Natural killer cell (primary cell): ENCODE measurements around the gene TMPRSS3. TPM values are rescaled to one million over a fixed set of nuclear protein-coding genes. Genes with fewer than 3 reads are reported as not detected.

Source experiments
- ATAC-seq, 3 donors: fragments of 150-1000 bp in 2 of 3; fragments of 200-7000 bp in 1 of 3; cut with Tn5 transposase; 1 replicate in 1 of 3; 2 replicates in 2 of 3; pipeline ENCODE4 v1.10.0; 2021; ENCODE audit warnings: mild to moderate bottlenecking in 2 of 3, moderate library complexity in 2 of 3
- DNase-seq, 2 donors: peaks; one replicate each; pipeline versions ENCODE4 v3.0.0 to v3.0.0-alpha.2; 2013 to 2021; ENCODE audit warnings: mixed read lengths in 1 of 2
- H3K27ac ChIP-seq: one replicate; pipeline ENCODE4 v1.5.1; 2013; ENCODE audit warnings: mild to moderate bottlenecking, low read length
- H3K27me3 ChIP-seq: one replicate; pipeline ENCODE4 v1.6.1; 2013; ENCODE audit warnings: low read length; ENCODE audit not compliant: control insufficient read depth, insufficient read depth
- H3K36me3 ChIP-seq: one replicate; pipeline ENCODE4 v1.6.1; 2013; ENCODE audit warnings: low read length; ENCODE audit not compliant: control insufficient read depth, insufficient read depth
- H3K4me1 ChIP-seq: one replicate; pipeline ENCODE4 v1.6.1; 2013; ENCODE audit warnings: low read length; ENCODE audit not compliant: control insufficient read depth, insufficient read depth
- H3K4me3 ChIP-seq: one replicate; pipeline ENCODE4 v1.5.1; 2013; ENCODE audit warnings: low read length
- H3K9me3 ChIP-seq: one replicate; pipeline ENCODE4 v1.6.1; 2013; ENCODE audit warnings: low read length; ENCODE audit not compliant: control insufficient read depth, insufficient read depth
- H3K27ac Mint-ChIP-seq, 2 donors: one replicate each; pipeline ENCODE4 v1.8.0; 2022; ENCODE audit warnings: mild to moderate bottlenecking in 2 of 2, mixed read lengths in 2 of 2, moderate library complexity in 1 of 2
- H3K27me3 Mint-ChIP-seq, 2 donors: one replicate each; pipeline ENCODE4 v1.8.0; 2022; ENCODE audit warnings: low read depth in 2 of 2, mixed read lengths in 2 of 2
- H3K36me3 Mint-ChIP-seq: one replicate; pipeline ENCODE4 v1.8.0; 2022; ENCODE audit warnings: mixed read lengths
- H3K4me1 Mint-ChIP-seq, 2 donors: one replicate each; pipeline ENCODE4 v1.8.0; 2022; ENCODE audit warnings: mixed read lengths in 2 of 2
- H3K4me3 Mint-ChIP-seq: one replicate; pipeline ENCODE4 v1.8.0; 2022; ENCODE audit warnings: mild to moderate bottlenecking, moderate library complexity, mixed read lengths
- H3K9me3 Mint-ChIP-seq, 2 donors: one replicate each; pipeline ENCODE4 v1.8.0; 2022; ENCODE audit warnings: mixed read lengths in 2 of 2
- CTCF ChIP-seq: fragments of 200-600 bp; IDR thresholded peaks from one replicate; pipeline ENCODE4 v1.8.0; 2022; ENCODE audit warnings: antibody characterized with exemption
- WGBS: methylation state at CpG from one replicate; pipeline ENCODE4 v1.1.7; 2013; ENCODE audit warnings: missing lambda C conversion rate; ENCODE audit not compliant: insufficient coverage; 5-methylcytosine and 5-hydroxymethylcytosine counted together
- intact Hi-C: fragments of 100-400 bp; cut with micrococcal nuclease; formaldehyde crosslinking; loops from one replicate; pipeline ENCODE4 v1.14.2; 2022
- total RNA-seq, 4 donors: library from RNA; stranded (reverse); fragments of 120-200 nt in 1 of 4; gene quantifications; one replicate each; pipeline versions ENCODE4 v1.2.3 to v1.2.4, GENCODE V29; 2013 to 2022

Gene TMPRSS3
- total RNA-seq, 3 donors from 2014 or later (not counting 1 experiment from before 2014, with no cell fraction given): 0.25 TPM; not detected in 2

- intact Hi-C loops: no loop called here
- no peak overlapping the region for H3K27ac ChIP-seq
- Mint-ChIP-seq H3K27me3 (peaks cover 35 to 57% of the 10 kb centered on the region in 2 donors), H3K36me3 (no peaks in the 10 kb centered on the region), H3K4me1 (peaks cover 0 to 9% of the 10 kb centered on the region in 2 donors), H3K27ac (no peak overlapping the region), H3K4me3 (no peak overlapping the region), H3K9me3 (no peaks in the 10 kb centered on the region)
- H3K4me3 ChIP-seq: no peak overlapping the region
- ATAC-seq (no peak), DNase-seq (no peak)
- no peak for TF ChIP-seq CTCF
- no peaks in the 10 kb centered on the region for H3K4me1 ChIP-seq
- no peaks in the 10 kb centered on the region for H3K36me3 ChIP-seq
- H3K27me3 ChIP-seq: no peaks in the 10 kb centered on the region
- no peaks in the 10 kb centered on the region for H3K9me3 ChIP-seq
- WGBS: 85% methylated on average over 3 of the region's 3 CpGs
Measured at GRCh38 chr21:42375966-42376337, 19.9 kb downstream of the TMPRSS3 start.

- no peaks in the 10 kb centered on the region for H3K9me3 ChIP-seq
- WGBS: 81% methylated on average over 11 of the region's 11 CpGs
- no peak for ATAC-seq
Measured at GRCh38 chr21:42375506-42375905, 20.3 kb downstream of the TMPRSS3 start.

GRCh38 chr21:42374864-42375499, 20.9 kb downstream of the TMPRSS3 start:
- no peak overlapping the region for H3K4me3 Mint-ChIP-seq
- no peaks in the 10 kb centered on the region for H3K9me3 ChIP-seq
- no peak for TF ChIP-seq CTCF
- H3K27me3 ChIP-seq: no peaks in the 10 kb centered on the region
- H3K27me3 Mint-ChIP-seq: peaks cover 42 to 59% of the 10 kb centered on the region in 2 donors
- DNase-seq (no peak), ATAC-seq (no peak)
- H3K27ac Mint-ChIP-seq: no peak overlapping the region
- no peaks in the 10 kb centered on the region for H3K9me3 Mint-ChIP-seq
- 56% methylated on average over 22 of the region's 23 CpGs for WGBS
- H3K36me3 ChIP-seq: no peaks in the 10 kb centered on the region
- H3K27ac ChIP-seq: no peak overlapping the region
- H3K36me3 Mint-ChIP-seq: no peaks in the 10 kb centered on the region
- intact Hi-C loops: no loop called here
- no peak overlapping the region for H3K4me3 ChIP-seq
- H3K4me1 Mint-ChIP-seq: peaks cover 0 to 13% of the 10 kb centered on the region in 2 donors
- no peaks in the 10 kb centered on the region for H3K4me1 ChIP-seq

More at GRCh38 chr21:42375506-42375905, 20.3 kb downstream of the TMPRSS3 start:
- intact Hi-C loops: no loop called here
- TF ChIP-seq CTCF: no peak
- no peak for DNase-seq
- Mint-ChIP-seq H3K4me1 (peaks cover 0 to 13% of the 10 kb centered on the region in 2 donors), H3K4me3 (no peak overlapping the region), H3K27ac (no peak overlapping the region), H3K9me3 (no peaks in the 10 kb centered on the region), H3K36me3 (no peaks in the 10 kb centered on the region), H3K27me3 (peaks cover 38 to 59% of the 10 kb centered on the region in 2 donors)
- Histone ChIP-seq H3K27me3 (no peaks in the 10 kb centered on the region), H3K4me3 (no peak overlapping the region), H3K27ac (no peak overlapping the region), H3K36me3 (no peaks in the 10 kb centered on the region), H3K4me1 (no peaks in the 10 kb centered on the region)

DNA sequence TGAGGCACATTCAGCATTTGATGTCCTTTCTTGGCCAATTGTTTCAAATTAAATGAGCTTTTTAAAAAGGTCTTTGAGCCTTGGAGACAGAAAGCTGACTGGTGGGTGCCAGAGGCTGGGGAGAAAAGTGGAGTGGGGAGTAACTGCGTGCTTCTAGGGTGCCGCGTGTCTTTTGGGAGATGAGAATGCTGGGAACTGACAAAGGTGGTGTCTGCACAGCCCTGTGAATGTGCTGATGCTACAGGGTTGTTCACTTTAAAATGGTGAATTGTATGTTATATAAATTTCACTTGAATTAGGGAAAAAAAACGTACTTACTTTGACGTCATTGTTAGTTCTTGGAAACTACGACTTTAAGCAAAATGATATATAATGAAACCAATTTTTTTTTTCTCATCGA, 21.4 kb downstream of the TMPRSS3 start:
- Histone ChIP-seq H3K9me3 (no peaks in the 10 kb centered on the region), H3K4me1 (no peaks in the 10 kb centered on the region), H3K4me3 (no peak overlapping the region), H3K27ac (no peak overlapping the region), H3K36me3 (no peaks in the 10 kb centered on the region), H3K27me3 (no peaks in the 10 kb centered on the region)
- H3K27ac Mint-ChIP-seq: no peak overlapping the region
- no peak for DNase-seq
- no peak for ATAC-seq
- peaks cover 0 to 13% of the 10 kb centered on the region in 2 donors for H3K4me1 Mint-ChIP-seq
- H3K27me3 Mint-ChIP-seq: peaks cover 42 to 61% of the 10 kb centered on the region in 2 donors
- intact Hi-C loops: no loop called here
- no peak overlapping the region for H3K4me3 Mint-ChIP-seq
- TF ChIP-seq CTCF: no peak
- WGBS: 72% methylated on average over 7 of the region's 7 CpGs
- no peaks in the 10 kb centered on the region for H3K36me3 Mint-ChIP-seq
- no peaks in the 10 kb centered on the region for H3K9me3 Mint-ChIP-seq
